OCI-LY7 (cell line): ENCODE results near the gene TMEM61. TPM values are rescaled to one million over a fixed set of nuclear protein-coding genes. Genes with fewer than 3 reads are reported as not detected.

Experiments used
- BruUV-seq: library from RNA; stranded (reverse); fragments of 400-500 nt; replicated peaks from 2 replicates; lab custom pipeline; 2021; lab: Mats Ljungman, UMichigan
- CTCF ChIA-PET: fragments of 300-600 bp; sonication (Branson Sonifier 250); formaldehyde crosslinking; loops from one replicate; lab custom pipeline; 2022; ENCODE audit warnings: antibody characterized with exemption; ENCODE audit not compliant: unreplicated experiment; lab: Charles Lee
- POLR2A ChIA-PET: fragments of 300-600 bp; sonication (Branson Sonifier 250); formaldehyde crosslinking; loops from one replicate; lab custom pipeline; 2022; ENCODE audit warnings: antibody characterized with exemption; lab: Charles Lee
- DNase-seq: peaks from one replicate; pipeline ENCODE4 v3.0.0-alpha.2; 2015; ENCODE audit warnings: low spot score
- H2AFZ ChIP-seq: fragments of 200-600 bp; sonication (generic), shearing (Covaris generic); 2 replicates; pipeline ENCODE4 v1.6.1; 2014; ENCODE audit warnings: mild to moderate bottlenecking, antibody characterized with exemption, low read length, moderate library complexity
- H3K27ac ChIP-seq: fragments of 200-600 bp; sonication (generic); 2 replicates; pipeline ENCODE4 v1.5.1; 2014; ENCODE audit warnings: mixed run types, low read depth, mild to moderate bottlenecking, moderate library complexity, low read length, inconsistent platforms; ENCODE audit not compliant: poor library complexity, severe bottlenecking
- H3K36me3 ChIP-seq: fragments of 200-600 bp; sonication (generic); 2 replicates; pipeline ENCODE4 v1.6.1; 2014; ENCODE audit warnings: mild to moderate bottlenecking, antibody characterized with exemption, low read length, moderate library complexity, mixed read lengths; ENCODE audit not compliant: insufficient read depth
- H3K4me1 ChIP-seq: fragments of 200-600 bp; sonication (generic); 2 replicates; pipeline ENCODE4 v1.5.1; 2014; ENCODE audit warnings: mild to moderate bottlenecking, low read length; ENCODE audit not compliant: insufficient read depth, poor library complexity, severe bottlenecking
- H3K4me2 ChIP-seq: fragments of 200-600 bp; sonication (generic); 2 replicates; pipeline ENCODE4 v1.6.1; 2014; ENCODE audit warnings: mild to moderate bottlenecking, low read length
- H3K4me3 ChIP-seq: fragments of 200-600 bp; sonication (generic); 2 replicates; pipeline ENCODE4 v1.5.1; 2014; ENCODE audit warnings: mild to moderate bottlenecking, low read depth, low read length; ENCODE audit not compliant: poor library complexity, severe bottlenecking
- H3K79me2 ChIP-seq: fragments of 200-600 bp; sonication (generic); 2 replicates; pipeline ENCODE4 v1.6.1; 2016; ENCODE audit warnings: low read depth, mild to moderate bottlenecking, low read length, moderate library complexity, mixed read lengths; ENCODE audit not compliant: insufficient read depth
- H3K9me2 ChIP-seq: fragments of 200-600 bp; sonication (generic); 2 replicates; pipeline ENCODE4 v1.6.1; 2016; ENCODE audit warnings: mild to moderate bottlenecking, low read length, mixed read lengths; ENCODE audit not compliant: insufficient read depth
- H3K9me3 ChIP-seq: fragments of 200-600 bp; sonication (generic); 2 replicates; pipeline ENCODE4 v1.6.1; 2014; ENCODE audit warnings: mild to moderate bottlenecking, mixed run types, low read length, mixed read lengths
- H4K20me1 ChIP-seq: fragments of 200-600 bp; sonication (generic); 2 replicates; pipeline ENCODE4 v1.6.1; 2014; ENCODE audit warnings: mild to moderate bottlenecking, antibody characterized with exemption, low read length, moderate library complexity, mixed read lengths; ENCODE audit not compliant: insufficient read depth
- EZH2phosphoT487 ChIP-seq: fragments of 200-600 bp; sonication (generic); IDR thresholded peaks from 2 replicates; pipeline ENCODE4 v1.6.1; 2018; ENCODE audit warnings: low read depth, borderline replicate concordance, mild to moderate bottlenecking, mixed run types, antibody characterized with exemption, low read length, moderate library complexity, mixed read lengths
- intact Hi-C: fragments of 100-400 bp; cut with micrococcal nuclease; formaldehyde crosslinking; loops from one replicate; pipeline ENCODE4 v1.10.0; 2022; ENCODE audit not compliant: unreplicated experiment
- total RNA-seq, 2 experiments: library from RNA; depleted of rRNA in 1 of 2; stranded (reverse); fragments of >200 nt in 1 of 2; shearing (Covaris generic) in 1 of 2; gene quantifications; 2 replicates each; pipeline ENCODE4 v1.2.3, GENCODE V29; 2014 to 2022
- TF ChIP-seq, protein P1 (sequence below): fragments of 200-600 bp; sonication (generic); conservative IDR thresholded peaks from 2 replicates; pipeline ENCODE4 v1.5.1; 2014; ENCODE audit warnings: mild to moderate bottlenecking, antibody characterized with exemption, low read length, moderate library complexity, mixed read lengths

The TMEM61 gene
- total RNA-seq, 2 experiments from 2014 or later, result not detected

DNA sequence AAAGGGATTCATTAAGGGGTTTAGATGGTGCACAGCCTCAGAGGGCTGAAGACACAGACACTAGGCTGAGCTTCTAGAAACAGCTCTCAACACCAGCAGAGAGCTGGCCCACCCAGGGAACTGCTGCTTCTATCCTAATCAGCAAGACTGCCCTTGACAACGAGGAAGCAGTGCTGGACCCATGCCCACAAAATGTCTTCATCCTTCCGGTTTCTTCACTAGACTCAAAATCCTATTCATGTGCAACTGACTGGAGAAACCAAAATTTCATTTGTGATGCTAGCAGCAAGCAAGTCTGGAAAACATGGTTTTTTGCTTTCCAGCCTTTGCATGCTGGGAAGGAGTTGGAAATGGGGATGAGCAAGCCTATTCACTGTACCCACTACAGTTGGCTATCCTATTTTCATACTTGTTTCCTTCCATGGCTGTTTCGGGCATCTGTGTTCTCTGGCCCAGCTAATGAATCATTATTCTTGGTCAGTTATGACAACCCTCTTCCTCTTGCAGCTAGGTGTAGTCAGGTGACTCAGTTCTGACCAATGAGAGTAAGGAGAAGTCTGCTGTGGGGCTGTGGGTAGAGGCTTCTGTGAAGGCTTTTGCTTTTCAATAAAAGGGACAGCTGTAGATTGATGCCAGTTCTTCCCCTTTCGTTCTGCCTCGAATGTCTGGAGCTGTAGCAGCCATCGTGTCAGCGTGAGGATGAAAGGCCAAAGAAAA is 14.6 kb upstream of the TMEM61 start:
- no TSS peak for BruUV-seq
- H3K27ac ChIP-seq, result no peak overlapping the region
- H3K79me2 ChIP-seq, result no peaks in the 10 kb centered on the region
- H2AFZ ChIP-seq, result peak overlapping the region; percentile 82
- peaks cover 11% of the 10 kb centered on the region for H3K4me1 ChIP-seq
- no peaks in the 10 kb centered on the region for H3K9me3 ChIP-seq
- H3K4me2 ChIP-seq, result peak overlapping the region; percentile 42
- no peak overlapping the region for H3K4me3 ChIP-seq
- ChIA-PET CTCF (interaction anchor here (0.7 kb wide), 1 partner anchor 13 kb away, joined by 4 read pairs; no protein-coding TSS in a partner anchor), POLR2A (interaction anchor here (1.1 kb wide), 1 partner anchor 8 kb away, joined by 3 read pairs; no protein-coding TSS in a partner anchor)
- TF ChIP-seq EZH2phosphoT487, result no peak
- TF ChIP-seq, protein P1, sequence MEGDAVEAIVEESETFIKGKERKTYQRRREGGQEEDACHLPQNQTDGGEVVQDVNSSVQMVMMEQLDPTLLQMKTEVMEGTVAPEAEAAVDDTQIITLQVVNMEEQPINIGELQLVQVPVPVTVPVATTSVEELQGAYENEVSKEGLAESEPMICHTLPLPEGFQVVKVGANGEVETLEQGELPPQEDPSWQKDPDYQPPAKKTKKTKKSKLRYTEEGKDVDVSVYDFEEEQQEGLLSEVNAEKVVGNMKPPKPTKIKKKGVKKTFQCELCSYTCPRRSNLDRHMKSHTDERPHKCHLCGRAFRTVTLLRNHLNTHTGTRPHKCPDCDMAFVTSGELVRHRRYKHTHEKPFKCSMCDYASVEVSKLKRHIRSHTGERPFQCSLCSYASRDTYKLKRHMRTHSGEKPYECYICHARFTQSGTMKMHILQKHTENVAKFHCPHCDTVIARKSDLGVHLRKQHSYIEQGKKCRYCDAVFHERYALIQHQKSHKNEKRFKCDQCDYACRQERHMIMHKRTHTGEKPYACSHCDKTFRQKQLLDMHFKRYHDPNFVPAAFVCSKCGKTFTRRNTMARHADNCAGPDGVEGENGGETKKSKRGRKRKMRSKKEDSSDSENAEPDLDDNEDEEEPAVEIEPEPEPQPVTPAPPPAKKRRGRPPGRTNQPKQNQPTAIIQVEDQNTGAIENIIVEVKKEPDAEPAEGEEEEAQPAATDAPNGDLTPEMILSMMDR, result no peak
- H4K20me1 ChIP-seq, result no peaks in the 10 kb centered on the region
- no peaks in the 10 kb centered on the region for H3K9me2 ChIP-seq
- DNase-seq, result peak; percentile 48
- H3K36me3 ChIP-seq, result no peaks in the 10 kb centered on the region
- intact Hi-C loops, result no loop called here

DNA sequence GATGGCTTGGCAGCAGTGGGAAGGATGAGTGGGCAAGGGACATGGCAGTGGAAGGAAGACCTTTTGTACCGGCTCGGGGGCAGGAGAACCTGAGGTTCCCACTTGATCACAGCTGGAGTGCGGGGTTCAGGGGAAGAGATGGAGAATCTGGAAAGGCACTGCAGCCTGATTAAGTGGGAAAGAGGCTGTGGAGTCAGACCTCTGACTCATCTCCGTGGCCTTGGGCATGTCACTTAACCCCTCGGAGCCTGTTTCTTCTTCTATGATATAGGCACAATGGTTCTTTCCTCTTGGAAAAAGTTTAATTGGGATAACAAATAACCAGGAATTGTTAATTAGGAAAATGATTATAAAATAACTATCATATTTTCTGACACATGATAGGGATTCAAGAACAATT is 13.1 kb upstream of the TMEM61 start:
- intact Hi-C loops, result no loop called here
- H3K36me3 ChIP-seq, result no peaks in the 10 kb centered on the region
- POLR2A ChIA-PET, result no interaction called here
- no peak for TF ChIP-seq EZH2phosphoT487
- TF ChIP-seq, protein P1, result no peak
- DNase-seq, result no peak
- no peaks in the 10 kb centered on the region for H4K20me1 ChIP-seq
- no peaks in the 10 kb centered on the region for H3K9me3 ChIP-seq
- no peaks in the 10 kb centered on the region for H3K9me2 ChIP-seq
- no peak overlapping the region for H3K4me2 ChIP-seq
- no peak overlapping the region for H2AFZ ChIP-seq
- CTCF ChIA-PET, result no interaction called here
- peaks cover 11% of the 10 kb centered on the region for H3K4me1 ChIP-seq
- H3K27ac ChIP-seq, result no peak overlapping the region
- H3K4me3 ChIP-seq, result no peak overlapping the region
- H3K79me2 ChIP-seq, result no peaks in the 10 kb centered on the region
- no TSS peak for BruUV-seq

DNA sequence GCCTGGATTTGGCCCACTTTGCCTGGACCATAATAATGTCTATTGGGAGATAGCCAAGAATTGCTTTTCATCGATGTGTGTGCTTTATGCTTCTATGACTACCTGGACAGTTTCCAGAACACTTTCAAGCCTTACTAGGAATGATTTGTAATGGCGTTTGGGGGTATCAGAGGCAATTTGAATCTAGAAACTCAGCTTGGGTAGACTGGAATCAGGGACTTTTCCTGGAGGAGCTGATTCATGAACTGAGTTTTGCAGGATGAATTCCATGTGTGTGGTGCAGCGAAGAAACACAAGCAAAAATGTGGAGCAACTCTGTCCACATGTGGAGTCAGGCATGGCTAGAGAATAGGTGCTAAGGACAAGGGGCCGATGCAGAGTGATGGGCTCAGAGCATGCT is 11.9 kb upstream of the TMEM61 start:
- intact Hi-C loops, result no loop called here

More for the DNA sequence above, 11.9 kb upstream of the TMEM61 start:
- no peak overlapping the region for H3K27ac ChIP-seq
- no peaks in the 10 kb centered on the region for H3K9me2 ChIP-seq
- peaks cover 11% of the 10 kb centered on the region for H3K4me1 ChIP-seq
- H3K4me2 ChIP-seq, result no peak overlapping the region
- no peak for DNase-seq
- no peak overlapping the region for H3K4me3 ChIP-seq
- no TSS peak for BruUV-seq
- no peaks in the 10 kb centered on the region for H3K79me2 ChIP-seq
- POLR2A ChIA-PET, result interaction anchor here (0.6 kb wide), 1 partner anchor 343 kb away, joined by 3 read pairs; no protein-coding TSS in a partner anchor
- no peaks in the 10 kb centered on the region for H3K36me3 ChIP-seq
- CTCF ChIA-PET, result no interaction called here
- no peak overlapping the region for H2AFZ ChIP-seq
- no peaks in the 10 kb centered on the region for H3K9me3 ChIP-seq
- TF ChIP-seq, protein P1, result no peak
- TF ChIP-seq EZH2phosphoT487, result no peak
- no peaks in the 10 kb centered on the region for H4K20me1 ChIP-seq
